Gastrocnemius medialis (tissue), 4 donors: ENCODE results near the gene ARHGAP26.

Experiments
- POLR2A ChIP-seq, 2 donors: fragments of 450-650 bp; IDR thresholded peaks; one replicate each; pipeline ENCODE4 v1.6.1; 2017; ENCODE audit warnings: antibody characterized with exemption in 2 of 2, mild to moderate bottlenecking in 2 of 2, moderate library complexity in 2 of 2
- TF ChIP-seq, protein P1 (sequence below), 5 experiments: fragments of 450-650 bp in 3 of 5; fragments of 200-600 bp in 2 of 5; sonication (generic) in 2 of 5; IDR thresholded peaks in 4 of 5; conservative IDR thresholded peaks in 1 of 5; 1 replicate in 4 of 5; 2 replicates in 1 of 5; pipeline ENCODE4 v1.5.1; 2016 to 2019; ENCODE audit warnings: antibody characterized with exemption in 5 of 5, mild to moderate bottlenecking in 3 of 5, moderate library complexity in 3 of 5

DNA sequence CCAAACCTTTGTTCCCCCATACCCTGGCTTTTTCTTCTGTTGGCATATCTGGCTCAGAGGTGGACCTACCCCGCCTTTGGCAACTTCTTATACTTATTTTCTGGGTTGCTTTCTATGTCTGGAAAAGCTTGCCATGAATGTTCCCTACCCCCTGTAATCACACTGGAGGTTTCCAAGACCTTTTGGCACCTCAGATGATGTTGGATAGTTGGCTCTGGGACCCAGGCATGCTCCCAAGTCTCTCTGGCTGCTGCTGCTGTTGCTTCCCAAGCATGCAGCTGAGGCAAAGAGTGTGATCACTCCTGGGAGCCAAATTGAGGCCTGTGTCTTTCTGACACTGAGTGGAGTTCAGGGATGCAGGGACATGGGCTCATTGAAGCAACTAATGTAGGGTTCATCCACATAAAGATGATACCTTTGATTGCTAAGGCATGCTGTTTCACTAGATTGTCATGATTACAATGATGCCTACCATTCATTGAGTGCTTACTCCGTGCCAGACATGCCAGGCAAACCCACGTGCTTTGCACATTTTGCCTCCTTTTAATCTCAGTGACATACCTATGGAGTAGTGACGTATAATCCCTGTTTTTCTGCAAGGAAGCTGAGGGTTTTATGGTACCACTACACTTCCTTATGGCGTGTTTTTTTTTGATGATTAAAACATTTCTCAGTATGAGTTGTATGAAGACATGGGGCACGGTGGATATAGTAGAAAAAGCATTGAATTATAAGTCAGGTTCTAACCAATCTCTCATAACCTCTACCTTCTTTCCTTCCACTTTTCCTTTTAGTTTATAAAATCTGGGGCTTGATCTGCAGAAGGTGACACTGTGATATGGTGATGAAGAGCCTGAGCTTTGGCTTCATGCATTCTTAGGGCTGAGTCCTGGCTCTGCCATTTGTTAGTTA is 73.1 kb downstream of the ARHGAP26 start:
- no peak for TF ChIP-seq POLR2A (IDR thresholded peaks at IDR 0.05)
- TF ChIP-seq, protein P1, sequence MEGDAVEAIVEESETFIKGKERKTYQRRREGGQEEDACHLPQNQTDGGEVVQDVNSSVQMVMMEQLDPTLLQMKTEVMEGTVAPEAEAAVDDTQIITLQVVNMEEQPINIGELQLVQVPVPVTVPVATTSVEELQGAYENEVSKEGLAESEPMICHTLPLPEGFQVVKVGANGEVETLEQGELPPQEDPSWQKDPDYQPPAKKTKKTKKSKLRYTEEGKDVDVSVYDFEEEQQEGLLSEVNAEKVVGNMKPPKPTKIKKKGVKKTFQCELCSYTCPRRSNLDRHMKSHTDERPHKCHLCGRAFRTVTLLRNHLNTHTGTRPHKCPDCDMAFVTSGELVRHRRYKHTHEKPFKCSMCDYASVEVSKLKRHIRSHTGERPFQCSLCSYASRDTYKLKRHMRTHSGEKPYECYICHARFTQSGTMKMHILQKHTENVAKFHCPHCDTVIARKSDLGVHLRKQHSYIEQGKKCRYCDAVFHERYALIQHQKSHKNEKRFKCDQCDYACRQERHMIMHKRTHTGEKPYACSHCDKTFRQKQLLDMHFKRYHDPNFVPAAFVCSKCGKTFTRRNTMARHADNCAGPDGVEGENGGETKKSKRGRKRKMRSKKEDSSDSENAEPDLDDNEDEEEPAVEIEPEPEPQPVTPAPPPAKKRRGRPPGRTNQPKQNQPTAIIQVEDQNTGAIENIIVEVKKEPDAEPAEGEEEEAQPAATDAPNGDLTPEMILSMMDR (IDR thresholded peaks at IDR 0.05 in 4 of 5, conservative IDR thresholded peaks at IDR 0.05 in 1 of 5) = no peak
